HG03571 (cell line): Measurements from ENCODE around the gene RANBP1.
"Not testable (repeated sequence)": the region's sequence is repeated elsewhere in the genome, so short reads cannot be mapped to it uniquely, and the experiment has no call there.

ENCODE experiments used
- ATAC-seq: cut with Tn5 transposase; IDR thresholded peaks from one replicate; pipeline ENCODE4 v1.9.1; 2021; ENCODE audit not compliant: unreplicated experiment

RANBP1 gene

GRCh38 chr22:20149257-20150250 is 33.6 kb downstream of the RANBP1 start:
- no peak for ATAC-seq

- no peak for ATAC-seq
Measured at GRCh38 chr22:20150381-20151275, 34.7 kb downstream of the RANBP1 start, which contains the start of gene CCDC188. Gene CCDC188, minus strand, starts transcription at chr22:20151055. Its CDS starts 69 bp downstream, at chr22:20150986.

GRCh38 chr22:20151276-20151588 is 35.3 kb downstream of the RANBP1 start:
- ATAC-seq: no peak

GRCh38 chr22:20152464-20152890 is 36.6 kb downstream of the RANBP1 start:
- ATAC-seq: no peak

GRCh38 chr22:20153945-20154344 is 38.0 kb downstream of the RANBP1 start:
- no peak for ATAC-seq

GRCh38 chr22:20154602-20155187 is 38.8 kb downstream of the RANBP1 start:
- ATAC-seq: no peak

GRCh38 chr22:20155330-20156041 is 39.6 kb downstream of the RANBP1 start:
- no peak for ATAC-seq

- no peak for ATAC-seq
Measured at GRCh38 chr22:20156042-20156389, 40.1 kb downstream of the RANBP1 start.

GRCh38 chr22:20156611-20157429 is 40.9 kb downstream of the RANBP1 start:
- no peak for ATAC-seq

GRCh38 chr22:20157430-20158183 is 41.7 kb downstream of the RANBP1 start:
- ATAC-seq: no peak

GRCh38 chr22:20158391-20159036 is 42.6 kb downstream of the RANBP1 start:
- ATAC-seq: no peak

GRCh38 chr22:20159076-20159475 is 43.2 kb downstream of the RANBP1 start:
- ATAC-seq: no peak

GRCh38 chr22:20159531-20159930 is 43.6 kb downstream of the RANBP1 start:
- ATAC-seq: not testable (repeated sequence)

GRCh38 chr22:20160041-20160440 is 44.1 kb downstream of the RANBP1 start:
- ATAC-seq: no peak

- no peak for ATAC-seq
Measured at GRCh38 chr22:20164863-20165262, 49.0 kb downstream of the RANBP1 start.

GRCh38 chr22:20165421-20165820 is 49.5 kb downstream of the RANBP1 start:
- ATAC-seq: no peak

- no peak for ATAC-seq
Measured at GRCh38 chr22:20165913-20166312, 50.0 kb downstream of the RANBP1 start.

GRCh38 chr22:20166703-20167102 is 50.8 kb downstream of the RANBP1 start:
- no peak for ATAC-seq
